NOMO-1 treated with DMSO at 0.1 percent for 48 hours (cell line): ENCODE data around the gene C17orf78.
A peak's percentile ranks its signal among the peaks of the same experiment; 100 is the strongest.
"Not testable (repeated sequence)": the region's sequence is repeated elsewhere in the genome, so short reads cannot be mapped to it uniquely, and the experiment has no call there.

Experiments
- DNase-seq: peaks from one replicate; lab custom pipeline; 2025; ENCODE audit not compliant: unreplicated experiment; lab: John Stamatoyannopoulos, UW

C17orf78 gene

GRCh38 chr17:37375706-37376105 lies at the start of gene C17orf78:
Gene C17orf78 (plus strand): TSS chr17:37375985. CDS start chr17:37376093, 108 bp downstream.
- no peak for DNase-seq

GRCh38 chr17:37327341-37328090 lies 48.3 kb upstream of the C17orf78 start:
- no peak for DNase-seq

GRCh38 chr17:37338847-37339246 lies 36.9 kb upstream of the C17orf78 start:
- no peak for DNase-seq

DNA sequence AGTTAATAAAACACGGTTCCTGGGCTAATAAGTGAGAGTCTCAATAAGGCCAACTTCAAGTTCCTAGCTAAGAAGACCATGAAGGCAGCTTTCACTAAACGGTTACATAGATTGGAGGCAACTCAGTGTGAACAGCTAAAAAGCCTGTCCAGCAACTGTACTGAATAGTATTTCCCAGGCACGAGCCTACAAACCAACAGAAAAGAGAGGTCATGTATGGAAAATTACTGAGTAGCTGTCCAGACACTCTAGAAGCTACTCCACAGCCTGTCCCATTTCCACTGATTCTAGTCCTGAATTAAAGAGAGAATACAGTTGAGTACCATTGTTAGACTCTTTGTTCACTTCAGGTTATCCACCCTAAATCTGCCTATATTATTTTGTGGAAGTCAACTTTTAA lies 36.5 kb upstream of the C17orf78 start:
- no peak for DNase-seq

GRCh38 chr17:37340804-37341203 lies 35.0 kb upstream of the C17orf78 start:
- no peak for DNase-seq

DNA sequence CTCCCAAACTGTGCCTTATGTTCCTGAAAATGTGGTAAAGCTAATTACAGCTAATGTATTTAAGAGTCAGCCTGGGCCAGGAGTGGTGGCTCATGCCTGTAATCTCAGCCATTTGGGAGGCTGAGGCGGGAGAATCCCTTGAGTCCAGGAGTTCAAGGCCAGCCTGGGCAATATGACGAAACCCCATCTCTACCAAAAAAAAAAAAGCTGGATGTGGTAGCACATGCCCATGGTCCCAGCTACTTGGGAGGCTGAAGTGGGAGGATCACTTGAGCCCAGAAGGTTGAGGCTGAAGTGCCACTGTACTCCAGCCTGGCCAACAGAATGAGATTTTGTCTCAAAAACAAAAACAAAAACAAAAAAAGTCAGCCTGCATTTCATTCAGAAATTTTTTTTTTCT lies 33.2 kb upstream of the C17orf78 start:
- DNase-seq = no peak

DNA sequence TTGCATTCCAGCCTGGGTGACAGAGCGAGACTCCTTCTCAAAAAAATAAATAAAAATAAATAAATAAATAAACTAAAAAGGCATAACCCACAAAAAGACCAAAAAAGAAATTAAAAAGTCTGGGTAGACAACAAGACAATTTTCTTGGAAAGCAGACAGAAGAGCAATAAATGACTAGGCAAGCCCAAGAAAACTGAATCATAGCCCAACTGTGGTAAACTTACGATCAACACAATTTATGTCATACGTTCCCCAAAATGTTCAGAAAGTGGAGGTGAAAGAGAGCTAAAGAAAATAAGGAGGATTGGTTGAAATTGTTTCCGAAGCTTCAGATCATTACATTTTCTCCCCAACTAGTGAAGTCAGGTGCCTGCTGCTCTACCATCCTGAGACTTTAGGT lies 31.3 kb upstream of the C17orf78 start:
- no peak for DNase-seq

DNA sequence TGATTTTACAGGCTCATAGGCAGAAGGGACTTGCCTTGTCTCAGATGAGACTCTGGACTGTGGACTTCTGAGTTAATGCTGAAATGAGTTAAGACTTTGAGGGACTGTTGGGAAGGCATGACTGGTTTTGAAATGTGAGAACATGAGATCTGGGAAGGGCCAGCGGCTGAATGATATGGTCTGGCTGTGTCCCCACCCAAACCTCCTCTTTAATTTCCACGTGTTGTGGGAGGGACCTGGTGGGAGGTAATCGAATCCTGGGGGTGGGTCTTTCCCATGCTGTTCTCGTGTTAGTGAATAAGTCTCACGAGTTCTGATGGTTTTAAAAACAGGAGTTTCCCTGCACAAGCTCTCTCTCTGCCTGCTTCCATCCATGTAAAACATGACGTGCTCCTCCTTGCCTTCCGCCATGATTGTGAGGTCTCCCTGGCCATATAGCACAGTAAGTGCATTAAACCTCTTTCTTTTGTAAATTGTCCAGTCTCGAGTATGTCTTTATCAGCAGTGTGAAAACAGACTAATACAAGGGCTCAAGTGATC lies 28.9 kb upstream of the C17orf78 start:
- DNase-seq = not testable (repeated sequence)

GRCh38 chr17:37356796-37357569 lies 18.8 kb upstream of the C17orf78 start:
- DNase-seq = not testable (repeated sequence)

GRCh38 chr17:37358098-37358829 lies 17.5 kb upstream of the C17orf78 start:
- DNase-seq = peak; percentile 20

DNA sequence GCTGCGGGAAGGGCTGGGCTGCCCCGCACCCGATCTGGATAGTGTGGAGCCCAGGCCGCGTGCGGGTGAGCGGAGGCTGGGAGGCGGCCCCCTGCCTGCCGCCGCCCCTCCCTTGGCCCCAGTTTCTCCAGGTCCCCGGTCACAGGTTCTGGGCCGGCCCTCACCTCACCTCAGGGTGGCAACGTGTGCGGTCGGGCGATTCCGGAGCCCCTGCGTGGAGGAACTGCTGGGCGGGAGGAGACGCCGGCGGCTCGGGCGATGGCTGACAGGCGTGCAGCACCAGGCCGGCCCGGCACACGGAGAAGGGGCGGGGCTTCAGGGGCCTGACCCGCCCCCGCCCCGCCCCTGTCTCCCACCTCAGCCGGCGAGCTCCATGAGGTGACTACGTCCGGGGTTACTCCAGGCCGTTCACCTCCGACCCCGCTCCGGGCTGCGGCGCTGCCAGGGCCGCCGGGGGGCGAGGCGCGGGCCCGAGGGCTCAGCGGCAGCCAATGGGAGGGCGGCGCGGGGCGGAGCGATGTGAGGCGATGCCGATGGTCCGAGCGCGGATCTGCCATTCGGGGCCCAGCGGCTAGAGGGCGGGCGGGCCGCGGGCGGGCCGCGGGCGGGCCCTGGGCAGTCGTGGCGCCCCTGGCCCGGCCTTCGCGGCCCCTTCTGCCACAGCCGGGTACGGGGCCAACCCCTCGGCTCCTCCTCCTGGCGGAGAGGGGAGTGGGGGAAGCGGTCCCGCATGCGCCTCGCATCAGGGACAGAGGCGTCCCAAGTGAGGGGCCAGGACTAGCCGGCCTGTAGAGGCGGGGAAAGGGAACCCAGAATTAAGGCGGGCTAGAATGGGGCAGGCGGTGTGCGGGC lies 16.7 kb upstream of the C17orf78 start:
- peak; percentile 95 for DNase-seq

GRCh38 chr17:37359682-37360188 lies 16.1 kb upstream of the C17orf78 start:
- no peak for DNase-seq

GRCh38 chr17:37360632-37361031 lies 15.2 kb upstream of the C17orf78 start:
- no peak for DNase-seq

DNA sequence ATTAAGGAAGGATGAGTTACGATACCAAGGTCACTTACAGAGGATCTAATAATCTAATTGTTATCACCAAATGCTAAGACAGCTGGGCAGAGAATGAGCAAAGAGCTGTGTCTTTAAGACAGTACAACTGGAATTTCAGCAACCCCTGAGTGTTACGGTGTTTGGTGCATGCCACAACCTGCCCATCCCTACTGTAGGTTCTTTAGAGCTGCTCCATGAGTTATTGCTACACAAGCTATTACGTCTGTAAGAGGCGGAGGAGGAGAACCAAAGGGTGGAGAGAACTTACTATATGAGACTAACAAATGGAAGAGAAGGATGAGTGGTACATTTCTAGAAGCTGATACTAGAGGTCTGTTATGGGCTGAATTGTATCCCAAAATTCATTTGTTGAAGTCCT lies 14.2 kb upstream of the C17orf78 start:
- DNase-seq = peak; percentile 31

DNA sequence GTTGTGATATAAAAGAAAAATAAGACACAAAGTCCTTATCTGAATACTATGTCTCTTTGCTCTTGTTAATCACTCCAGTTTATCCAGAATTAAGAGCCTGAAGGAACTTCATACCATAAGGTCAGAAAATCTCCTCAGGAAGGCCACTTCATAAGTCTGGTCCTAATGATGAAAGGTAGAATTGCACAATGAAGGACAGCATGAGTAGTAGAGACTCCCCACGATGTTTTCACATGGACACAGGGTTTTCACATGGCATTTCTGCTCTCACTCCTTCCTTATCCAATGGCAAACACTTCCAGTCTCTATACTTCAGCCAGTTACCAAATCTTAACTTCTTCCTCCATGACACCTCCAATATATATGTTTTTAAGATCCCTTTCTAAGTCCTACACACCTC lies 10.2 kb upstream of the C17orf78 start:
- DNase-seq = no peak

DNA sequence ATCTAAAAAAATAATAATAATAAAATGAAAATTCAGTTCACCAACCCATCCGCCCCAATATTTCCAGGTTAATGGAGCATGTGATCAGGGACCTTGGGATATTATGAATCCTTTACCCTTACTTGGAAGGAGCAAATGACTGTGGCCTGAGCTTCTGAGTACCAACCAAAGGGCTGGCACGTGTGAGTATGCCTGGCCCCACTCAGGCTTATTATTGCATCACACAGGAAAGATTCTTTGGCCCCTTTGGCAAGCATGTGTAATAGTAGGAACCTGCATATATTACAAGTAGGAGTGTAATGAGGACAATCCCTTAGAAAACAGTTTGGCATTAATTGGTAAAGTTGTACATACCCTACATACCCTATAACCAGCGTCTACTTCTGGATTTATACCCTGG lies 7.2 kb upstream of the C17orf78 start:
- DNase-seq = peak; percentile 45

GRCh38 chr17:37373530-37374159 lies 2.1 kb upstream of the C17orf78 start:
- DNase-seq = peak; percentile 89

GRCh38 chr17:37382056-37382455 lies 6.3 kb downstream of the C17orf78 start:
- DNase-seq = no peak

DNA sequence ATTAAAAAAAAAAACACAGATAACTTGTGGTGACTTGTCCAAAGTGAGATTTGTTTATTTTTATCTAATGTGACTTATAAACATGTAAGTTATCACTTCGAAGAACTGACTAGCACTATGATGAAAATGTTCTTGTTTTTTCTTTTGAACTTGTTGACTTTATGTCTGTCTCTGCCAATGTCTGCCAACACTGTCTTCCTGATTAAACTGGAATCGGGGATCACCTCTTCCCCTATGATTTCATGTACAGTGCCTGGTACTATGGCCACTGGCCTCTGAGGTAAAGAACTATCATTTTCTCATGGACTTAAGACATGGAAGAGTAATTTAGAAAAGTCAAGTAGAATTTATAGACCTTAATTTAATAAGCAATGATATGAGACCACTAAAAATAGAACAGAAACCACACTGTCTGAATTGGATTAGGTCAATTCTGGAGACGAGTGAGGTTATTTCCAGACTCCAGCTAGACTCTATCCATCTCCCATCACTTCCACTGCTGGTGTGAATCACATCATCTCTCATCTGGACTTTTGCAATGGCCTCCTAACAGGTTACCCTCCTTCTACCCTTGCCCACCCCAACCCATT lies 8.9 kb downstream of the C17orf78 start:
- DNase-seq = no peak
